Right lobe of liver (tissue), 6 donors: ENCODE data around the gene GNB4. TPM values are rescaled to one million over a fixed set of nuclear protein-coding genes. Genes with fewer than 3 reads are reported as not detected.
A peak's percentile ranks its signal among the peaks of the same experiment; 100 is the strongest.

ENCODE experiments used
- ATAC-seq, 4 donors: fragments of 200-7000 bp; cut with Tn5 transposase; one replicate each; pipeline ENCODE4 v1.9.1; 2020; ENCODE audit warnings: mild to moderate bottlenecking in 4 of 4, moderate library complexity in 4 of 4
- DNase-seq, 3 donors: peaks; one replicate each; pipeline ENCODE4 v3.0.0-alpha.2; 2020
- H3K27ac ChIP-seq, 3 donors: fragments of 200-600 bp; one replicate each; pipeline ENCODE4 v1.8.0; 2022
- H3K27me3 ChIP-seq, 2 donors: fragments of 200-600 bp; one replicate each; pipeline ENCODE4 v1.8.0; 2022
- H3K36me3 ChIP-seq, 4 donors: fragments of 200-600 bp; sonication (generic) in 1 of 4; one replicate each; pipeline versions ENCODE4 v1.5.1 to v1.8.0; 2017 to 2022; ENCODE audit warnings: control low read depth in 1 of 4
- H3K4me1 ChIP-seq, 4 donors: fragments of 200-600 bp; sonication (generic) in 1 of 4; one replicate each; pipeline versions ENCODE4 v1.5.1 to v1.8.0; 2017 to 2022; ENCODE audit warnings: control low read depth in 1 of 4
- H3K4me3 ChIP-seq, 3 donors: fragments of 200-600 bp; one replicate each; pipeline ENCODE4 v1.8.0; 2022
- H3K9me3 ChIP-seq, 4 donors: fragments of 200-600 bp; sonication (generic) in 1 of 4; one replicate each; pipeline versions ENCODE4 v1.5.1 to v1.8.0; 2017 to 2022; ENCODE audit warnings: control low read depth in 1 of 4
- POLR2A ChIP-seq: fragments of 450-650 bp; IDR thresholded peaks from one replicate; pipeline ENCODE4 v1.6.1; 2017; ENCODE audit warnings: antibody characterized with exemption, mild to moderate bottlenecking
- WGBS: methylation state at CpG from one replicate; pipeline ENCODE4 v1.1.6; 2018; ENCODE audit warnings: low coverage, low lambda C conversion rate; ENCODE audit not compliant: insufficient coverage; ENCODE audit errors: missing lambda C conversion rate; 5-methylcytosine and 5-hydroxymethylcytosine counted together
- intact Hi-C, 2 donors: fragments of 100-400 bp; cut with DNase I; formaldehyde crosslinking; loops; one replicate each; pipeline versions ENCODE4 v1.11.2 to v1.14.1; 2022
- total RNA-seq, 6 experiments: library from RNA; depleted of rRNA in 2 of 6; stranded (reverse); fragments of >200 nt in 2 of 6; fragmentation: NEBNext Ultra II Directional in 3 of 6; extraction: Animal tissue kit (Norgen Biotek cat#: 25700) in 3 of 6; gene quantifications; one replicate each; pipeline versions ENCODE4 v1.1.0 to v1.2.4, GENCODE V29; 2016 to 2023
- TF ChIP-seq, protein P1 (sequence below), 4 donors: fragments of 200-600 bp in 3 of 4; fragments of 450-650 bp in 1 of 4; IDR thresholded peaks; one replicate each; pipeline versions ENCODE4 v1.5.1 to v1.8.0; 2016 to 2022; ENCODE audit warnings: antibody characterized with exemption in 4 of 4, mild to moderate bottlenecking in 2 of 4
- donor health status: DM: no; HTN: yes; CAD: no.
- donor health status: DM: no; HTN: no; CAD: no.
- donor health status: DM: no; HTN: no; CAD: no.
- donor health status: DM: no; HTN: yes; CAD: no.
- donor health status: DM: no; HTN: yes; CAD: no.

GNB4 gene
- total RNA-seq, 6 experiments from 2014 or later: 2.9 to 9.5 (median 5.2) TPM

DNA sequence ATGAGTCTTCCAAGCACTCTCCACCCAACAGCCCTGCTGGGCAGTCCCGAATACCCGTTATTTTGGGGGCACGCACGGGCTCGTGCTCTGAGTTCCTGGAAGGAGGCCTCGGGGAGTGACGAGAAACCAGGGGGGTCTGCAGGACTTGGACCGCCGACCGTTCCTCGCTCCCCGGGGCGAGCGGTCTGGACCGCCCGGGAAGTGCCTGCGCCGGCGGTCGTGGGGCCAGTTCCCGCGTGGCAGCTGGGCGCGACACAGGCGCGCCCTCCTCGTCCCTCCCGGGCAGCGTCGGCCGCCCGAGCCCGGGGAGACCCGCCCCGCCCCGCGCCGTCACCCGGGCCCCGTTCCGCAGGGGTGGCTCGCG is 387 bp downstream of the GNB4 start:
- DNase-seq (peak in 2 of 3 donors; percentile 49 to 61), ATAC-seq (peak; percentile 33 to 64 (median 51))
- no peak for TF ChIP-seq POLR2A
- Histone ChIP-seq H3K9me3 (no peaks in the 10 kb centered on the region), H3K36me3 (no peaks in the 10 kb centered on the region), H3K27ac (peak overlapping the region; percentile 70 to 94 (median 79)), H3K4me1 (peaks cover 0 to 3% (median 0%) of the 10 kb centered on the region in 4 donors), H3K4me3 (peak overlapping the region; percentile 43 to 57 (median 44)), H3K27me3 (no peaks in the 10 kb centered on the region)
- 5% methylated on average over 4 of the region's 43 CpGs for WGBS
- intact Hi-C loops: no loop called here

DNA sequence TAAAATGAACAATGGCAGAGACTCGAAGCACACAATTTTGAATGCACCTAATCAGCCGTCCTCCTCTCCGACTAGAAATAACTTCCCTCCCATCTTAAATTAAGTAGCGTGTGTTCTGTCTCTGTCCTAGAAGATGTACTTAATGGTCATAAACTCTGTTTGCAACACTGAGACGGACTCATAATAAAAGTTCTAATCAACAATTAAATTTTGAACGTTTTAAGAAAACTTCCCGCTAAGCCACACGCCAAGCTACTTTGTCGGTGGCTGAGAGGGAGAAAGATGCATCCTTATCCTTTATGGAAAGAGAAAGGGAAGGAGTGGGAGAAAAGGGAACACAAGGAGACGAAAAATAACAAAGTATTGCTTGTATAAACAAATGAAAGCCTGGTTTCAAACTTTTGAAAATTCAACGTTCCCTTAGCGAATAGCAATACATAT is 989 bp downstream of the GNB4 start:
- no peaks in the 10 kb centered on the region for H3K36me3 ChIP-seq
- intact Hi-C loops: no loop called here
- peak overlapping the region; percentile 43 to 57 (median 44) for H3K4me3 ChIP-seq
- H3K27ac ChIP-seq: peak overlapping the region; percentile 70 to 94 (median 79)
- no peaks in the 10 kb centered on the region for H3K9me3 ChIP-seq
- no peak for ATAC-seq
- H3K27me3 ChIP-seq: no peaks in the 10 kb centered on the region
- DNase-seq: no peak
- no peak for TF ChIP-seq POLR2A
- TF ChIP-seq, protein P1, sequence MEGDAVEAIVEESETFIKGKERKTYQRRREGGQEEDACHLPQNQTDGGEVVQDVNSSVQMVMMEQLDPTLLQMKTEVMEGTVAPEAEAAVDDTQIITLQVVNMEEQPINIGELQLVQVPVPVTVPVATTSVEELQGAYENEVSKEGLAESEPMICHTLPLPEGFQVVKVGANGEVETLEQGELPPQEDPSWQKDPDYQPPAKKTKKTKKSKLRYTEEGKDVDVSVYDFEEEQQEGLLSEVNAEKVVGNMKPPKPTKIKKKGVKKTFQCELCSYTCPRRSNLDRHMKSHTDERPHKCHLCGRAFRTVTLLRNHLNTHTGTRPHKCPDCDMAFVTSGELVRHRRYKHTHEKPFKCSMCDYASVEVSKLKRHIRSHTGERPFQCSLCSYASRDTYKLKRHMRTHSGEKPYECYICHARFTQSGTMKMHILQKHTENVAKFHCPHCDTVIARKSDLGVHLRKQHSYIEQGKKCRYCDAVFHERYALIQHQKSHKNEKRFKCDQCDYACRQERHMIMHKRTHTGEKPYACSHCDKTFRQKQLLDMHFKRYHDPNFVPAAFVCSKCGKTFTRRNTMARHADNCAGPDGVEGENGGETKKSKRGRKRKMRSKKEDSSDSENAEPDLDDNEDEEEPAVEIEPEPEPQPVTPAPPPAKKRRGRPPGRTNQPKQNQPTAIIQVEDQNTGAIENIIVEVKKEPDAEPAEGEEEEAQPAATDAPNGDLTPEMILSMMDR (IDR thresholded peaks at IDR 0.05): no peak
- WGBS: 31% methylated on average over 12 of the region's 12 CpGs
- peaks cover 0 to 3% (median 0%) of the 10 kb centered on the region in 4 donors for H3K4me1 ChIP-seq

DNA sequence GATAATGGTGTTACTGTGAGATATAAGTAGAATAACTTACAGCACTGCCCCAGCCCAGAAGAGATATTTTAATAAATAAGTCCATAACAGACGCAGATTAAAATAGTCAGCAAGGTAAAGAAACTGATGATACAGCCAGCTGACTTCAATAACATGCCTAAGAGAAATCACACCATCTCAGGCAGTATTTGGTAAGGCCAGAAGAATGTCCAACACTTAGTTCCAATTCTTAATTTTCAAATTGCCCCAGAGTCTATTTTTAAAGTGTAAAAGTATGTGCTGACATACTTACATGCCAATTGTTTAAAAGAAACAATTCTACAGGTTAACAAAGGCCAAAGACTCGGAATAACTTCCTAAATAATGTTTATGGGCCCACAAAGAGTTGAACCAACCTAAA is 1.6 kb downstream of the GNB4 start:
- peak overlapping the region in 2 of 3 donors; percentile 43 to 57 for H3K4me3 ChIP-seq
- no peaks in the 10 kb centered on the region for H3K9me3 ChIP-seq
- DNase-seq (no peak), ATAC-seq (no peak)
- TF ChIP-seq, protein P1 (IDR thresholded peaks at IDR 0.05): no peak
- TF ChIP-seq POLR2A: no peak
- no peaks in the 10 kb centered on the region for H3K36me3 ChIP-seq
- peak overlapping the region in 2 of 3 donors; percentile 79 to 94 for H3K27ac ChIP-seq
- 52% methylated on average over 2 of the region's 2 CpGs for WGBS
- H3K4me1 ChIP-seq: peaks cover 0 to 3% (median 0%) of the 10 kb centered on the region in 4 donors
- no peaks in the 10 kb centered on the region for H3K27me3 ChIP-seq
- intact Hi-C loops: no loop called here

DNA sequence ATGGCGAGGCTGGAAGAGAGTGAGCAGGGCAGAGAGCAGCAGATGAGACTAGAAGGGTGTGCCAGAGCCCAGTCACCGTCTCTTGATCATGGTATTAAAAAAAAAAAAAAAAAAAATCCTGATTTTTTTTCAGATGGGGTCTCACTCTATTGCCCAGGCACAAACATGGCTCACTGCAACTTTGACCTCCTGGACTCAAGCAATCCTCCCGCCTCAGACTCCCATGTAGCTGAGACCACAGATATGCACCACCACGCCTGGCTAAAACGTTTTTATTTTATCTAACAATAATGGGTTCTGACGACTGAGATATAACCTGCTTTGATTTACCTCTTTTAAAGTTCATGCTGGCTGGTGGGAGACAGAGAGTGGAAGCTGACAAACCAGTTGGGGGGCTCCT is 4.0 kb downstream of the GNB4 start:
- no peak for DNase-seq
- 62% methylated on average over 4 of the region's 6 CpGs for WGBS
- peaks cover 0 to 3% (median 0%) of the 10 kb centered on the region in 4 donors for H3K4me1 ChIP-seq
- intact Hi-C loops: no loop called here
- H3K27me3 ChIP-seq: no peaks in the 10 kb centered on the region
- H3K27ac ChIP-seq: no peak overlapping the region
- no peak for TF ChIP-seq POLR2A
- TF ChIP-seq, protein P1 (IDR thresholded peaks at IDR 0.05): no peak
- ATAC-seq: no peak
- H3K36me3 ChIP-seq: no peaks in the 10 kb centered on the region
- no peak overlapping the region for H3K4me3 ChIP-seq
- no peaks in the 10 kb centered on the region for H3K9me3 ChIP-seq

DNA sequence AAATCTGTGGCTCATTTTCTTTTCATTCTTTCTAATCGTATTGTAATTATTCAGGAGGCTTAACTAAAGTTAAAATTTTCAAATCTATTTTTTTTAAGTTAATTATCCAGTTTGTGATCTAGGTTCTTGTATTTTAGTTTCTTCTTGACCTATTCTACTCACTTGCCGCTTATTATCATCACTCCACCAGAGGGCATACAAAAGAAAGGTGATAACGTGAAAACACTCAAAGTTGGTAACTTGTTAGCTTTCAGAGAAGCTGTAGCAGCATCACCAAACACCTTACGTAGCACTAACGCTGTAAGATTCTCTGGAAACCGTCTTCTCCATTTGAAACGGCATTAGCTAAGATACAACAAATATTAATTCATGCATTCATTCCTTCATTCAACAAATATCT is 4.8 kb downstream of the GNB4 start:
- TF ChIP-seq POLR2A: no peak
- TF ChIP-seq, protein P1 (IDR thresholded peaks at IDR 0.05): peak; percentile 10 to 19 (median 12)
- Histone ChIP-seq H3K4me3 (no peak overlapping the region), H3K9me3 (no peaks in the 10 kb centered on the region), H3K4me1 (peaks cover 0 to 3% (median 0%) of the 10 kb centered on the region in 4 donors), H3K36me3 (no peaks in the 10 kb centered on the region), H3K27me3 (no peaks in the 10 kb centered on the region), H3K27ac (no peak overlapping the region)
- 31% methylated on average over 7 of the region's 7 CpGs for WGBS
- ATAC-seq (no peak), DNase-seq (no peak)
- intact Hi-C loops: no loop called here
